Duodenal mucosa (tissue), 2 donors: ENCODE results near the gene TASOR2.
A peak's percentile ranks its signal among the peaks of the same experiment; 100 is the strongest.

Experiments used
- H3K27ac ChIP-seq: one replicate; pipeline ENCODE4 v1.7.0; 2013; ENCODE audit warnings: low read depth, low read length
- H3K27me3 ChIP-seq, 2 donors: one replicate each; pipeline ENCODE4 v1.7.0; 2013; ENCODE audit warnings: low read length in 2 of 2, control low read depth in 1 of 2; ENCODE audit not compliant: insufficient read depth in 2 of 2, control insufficient read depth in 1 of 2
- H3K36me3 ChIP-seq, 2 donors: one replicate each; pipeline ENCODE4 v1.7.0; 2013; ENCODE audit warnings: low read length in 2 of 2, control low read depth in 1 of 2; ENCODE audit not compliant: insufficient read depth in 2 of 2, control insufficient read depth in 1 of 2
- H3K4me1 ChIP-seq, 2 donors: one replicate each; pipeline ENCODE4 v1.7.0; 2013; ENCODE audit warnings: low read length in 2 of 2, control low read depth in 1 of 2; ENCODE audit not compliant: insufficient read depth in 2 of 2, control insufficient read depth in 1 of 2
- H3K4me3 ChIP-seq, 2 donors: one replicate each; pipeline ENCODE4 v1.7.0; 2013; ENCODE audit warnings: low read length in 2 of 2, low read depth in 1 of 2
- H3K9ac ChIP-seq, 2 donors: one replicate each; pipeline ENCODE4 v1.7.0; 2013; ENCODE audit warnings: low read length in 2 of 2, low read depth in 1 of 2
- H3K9me3 ChIP-seq, 2 donors: one replicate each; pipeline ENCODE4 v1.7.0; 2013; ENCODE audit warnings: low read length in 2 of 2, control low read depth in 1 of 2; ENCODE audit not compliant: control insufficient read depth in 1 of 2

TASOR2 gene

GRCh38 chr10:5655121-5655520 lies 29.5 kb upstream of the TASOR2 start:
- Histone ChIP-seq H3K27me3 (no peaks in the 10 kb centered on the region), H3K9ac (peak overlapping the region; percentile 26 to 32), H3K4me3 (no peak overlapping the region), H3K27ac (no peak overlapping the region), H3K36me3 (peaks cover 4 to 19% of the 10 kb centered on the region in 2 donors), H3K9me3 (no peaks in the 10 kb centered on the region), H3K4me1 (peaks cover 31 to 40% of the 10 kb centered on the region in 2 donors)

- Histone ChIP-seq H3K4me1 (peaks cover 41 to 47% of the 10 kb centered on the region in 2 donors), H3K27ac (no peak overlapping the region), H3K27me3 (no peaks in the 10 kb centered on the region), H3K4me3 (no peak overlapping the region), H3K9ac (no peak overlapping the region), H3K36me3 (peaks cover 0 to 6% of the 10 kb centered on the region in 2 donors), H3K9me3 (no peaks in the 10 kb centered on the region)
Observed at GRCh38 chr10:5656737-5657579, 27.7 kb upstream of the TASOR2 start.

- Histone ChIP-seq H3K36me3 (no peaks in the 10 kb centered on the region), H3K27ac (no peak overlapping the region), H3K27me3 (no peaks in the 10 kb centered on the region), H3K9ac (no peak overlapping the region), H3K9me3 (no peaks in the 10 kb centered on the region), H3K4me3 (no peak overlapping the region), H3K4me1 (peaks cover 39 to 43% of the 10 kb centered on the region in 2 donors)
Observed at GRCh38 chr10:5658871-5659618, 25.6 kb upstream of the TASOR2 start.

- Histone ChIP-seq H3K9ac (no peak overlapping the region), H3K9me3 (no peaks in the 10 kb centered on the region), H3K36me3 (no peaks in the 10 kb centered on the region)
Observed at GRCh38 chr10:5659702-5660528, 24.7 kb upstream of the TASOR2 start.

GRCh38 chr10:5661043-5661442 lies 23.6 kb upstream of the TASOR2 start:
- Histone ChIP-seq H3K27ac (no peak overlapping the region), H3K4me1 (peaks cover 28 to 29% of the 10 kb centered on the region in 2 donors), H3K9me3 (no peaks in the 10 kb centered on the region), H3K4me3 (no peak overlapping the region), H3K36me3 (no peaks in the 10 kb centered on the region), H3K9ac (no peak overlapping the region), H3K27me3 (no peaks in the 10 kb centered on the region)

More at GRCh38 chr10:5659702-5660528, 24.7 kb upstream of the TASOR2 start:
- Histone ChIP-seq H3K4me1 (peaks cover 31 to 39% of the 10 kb centered on the region in 2 donors), H3K27ac (peak overlapping the region; percentile 5), H3K27me3 (no peaks in the 10 kb centered on the region), H3K4me3 (no peak overlapping the region)

- Histone ChIP-seq H3K27ac (no peak overlapping the region), H3K9me3 (no peaks in the 10 kb centered on the region), H3K36me3 (no peaks in the 10 kb centered on the region), H3K4me3 (no peak overlapping the region), H3K4me1 (peaks cover 33 to 38% of the 10 kb centered on the region in 2 donors), H3K9ac (no peak overlapping the region), H3K27me3 (no peaks in the 10 kb centered on the region)
Observed at GRCh38 chr10:5662708-5663579, 21.7 kb upstream of the TASOR2 start.

- H3K4me1 ChIP-seq, result peaks cover 33 to 38% of the 10 kb centered on the region in 2 donors
- no peak overlapping the region for H3K27ac ChIP-seq
Observed at GRCh38 chr10:5663692-5664427, 20.8 kb upstream of the TASOR2 start.

GRCh38 chr10:5665373-5666007 lies 19.1 kb upstream of the TASOR2 start:
- no peaks in the 10 kb centered on the region for H3K9me3 ChIP-seq
- no peaks in the 10 kb centered on the region for H3K27me3 ChIP-seq
- peak overlapping the region; percentile 74 for H3K27ac ChIP-seq
- H3K36me3 ChIP-seq, result no peaks in the 10 kb centered on the region
- H3K4me1 ChIP-seq, result peaks cover 19 to 22% of the 10 kb centered on the region in 2 donors
- peak overlapping the region; percentile 60 to 84 for H3K9ac ChIP-seq
- H3K4me3 ChIP-seq, result peak overlapping the region; percentile 83 to 87

More at GRCh38 chr10:5663692-5664427, 20.8 kb upstream of the TASOR2 start:
- Histone ChIP-seq H3K9ac (no peak overlapping the region), H3K27me3 (no peaks in the 10 kb centered on the region), H3K36me3 (no peaks in the 10 kb centered on the region), H3K9me3 (no peaks in the 10 kb centered on the region), H3K4me3 (peak overlapping the region in 1 of 2 donors; percentile 37)
